ENCODE results near the gene FOS.

Gene FOS

DNA sequence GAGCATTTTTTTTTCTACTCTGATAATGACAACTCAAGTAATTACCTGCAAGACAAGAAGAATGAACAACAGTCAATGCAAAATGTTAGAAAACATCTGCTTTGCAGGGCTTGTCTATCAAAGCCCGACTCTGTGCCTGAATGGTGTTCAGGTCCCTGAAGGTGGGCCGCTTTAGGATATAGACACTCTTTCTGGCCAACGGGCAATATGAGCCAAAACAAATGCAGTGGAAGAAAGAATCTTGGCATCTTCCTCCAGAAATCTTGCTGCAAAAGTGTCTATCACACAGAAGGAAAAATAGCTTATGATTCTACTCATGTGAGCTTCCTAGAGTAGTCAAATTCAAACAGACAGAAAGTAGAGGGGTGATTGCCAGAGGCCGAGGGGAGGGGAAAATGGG lies 32.7 kb downstream of the FOS start:
- no peak for TF ChIP-seq ARNT (IDR thresholded peaks at IDR 0.05)
- TF ChIP-seq, protein P1, sequence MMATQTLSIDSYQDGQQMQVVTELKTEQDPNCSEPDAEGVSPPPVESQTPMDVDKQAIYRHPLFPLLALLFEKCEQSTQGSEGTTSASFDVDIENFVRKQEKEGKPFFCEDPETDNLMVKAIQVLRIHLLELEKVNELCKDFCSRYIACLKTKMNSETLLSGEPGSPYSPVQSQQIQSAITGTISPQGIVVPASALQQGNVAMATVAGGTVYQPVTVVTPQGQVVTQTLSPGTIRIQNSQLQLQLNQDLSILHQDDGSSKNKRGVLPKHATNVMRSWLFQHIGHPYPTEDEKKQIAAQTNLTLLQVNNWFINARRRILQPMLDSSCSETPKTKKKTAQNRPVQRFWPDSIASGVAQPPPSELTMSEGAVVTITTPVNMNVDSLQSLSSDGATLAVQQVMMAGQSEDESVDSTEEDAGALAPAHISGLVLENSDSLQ (IDR thresholded peaks at IDR 0.05): no peak
- no peak for TF ChIP-seq L3MBTL2 (conservative IDR thresholded peaks at IDR 0.05)
- no peak for TF ChIP-seq SUZ12 (IDR thresholded peaks at IDR 0.05)
- CTCF ChIA-PET: interaction anchor here (0.7 kb wide), 1 partner anchor 344 kb away, joined by 4 read pairs; no protein-coding TSS in a partner anchor
- DNase-seq (ENCODE audit: extremely low spot score): no peak
- POLR2A ChIA-PET: no interaction called here

DNA sequence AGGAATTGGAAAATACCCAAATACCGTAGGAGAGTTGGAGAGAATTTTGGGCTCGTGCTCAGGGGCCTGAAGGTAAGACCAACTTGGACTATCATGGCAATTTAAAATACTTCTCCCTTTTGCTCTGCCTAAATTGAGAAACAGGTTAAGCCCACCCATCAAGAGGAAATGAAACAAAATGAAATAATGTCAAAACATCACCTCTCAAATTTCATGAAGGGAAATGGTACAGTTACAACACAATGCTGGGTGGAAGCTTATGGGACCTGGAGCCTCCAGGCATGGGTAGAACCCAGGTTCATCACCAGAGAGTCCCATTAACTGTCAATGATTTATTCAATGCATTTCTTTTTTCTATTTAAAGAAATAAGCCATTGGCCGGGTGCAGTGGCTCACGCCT lies 33.7 kb downstream of the FOS start:
- ChIA-PET CTCF (no interaction called here), POLR2A (no interaction called here)
- no peak for TF ChIP-seq NFRKB (IDR thresholded peaks at IDR 0.05)
- TF ChIP-seq ZNF384 (IDR thresholded peaks at IDR 0.05): no peak
- TF ChIP-seq SUZ12 (IDR thresholded peaks at IDR 0.05): no peak
- no peak for TF ChIP-seq FOXA1 (IDR thresholded peaks at IDR 0.05)
- no peak for TF ChIP-seq FOXK2 (IDR thresholded peaks at IDR 0.05)
- TF ChIP-seq, protein P1 (IDR thresholded peaks at IDR 0.05): no peak
- no peak for TF ChIP-seq CTBP1 (IDR thresholded peaks at IDR 0.05; ENCODE audit: borderline replicate concordance)
- no peak for TF ChIP-seq HDGF (IDR thresholded peaks at IDR 0.05; ENCODE audit: borderline replicate concordance)
- TF ChIP-seq LEF1 (IDR thresholded peaks at IDR 0.05; ENCODE audit: borderline replicate concordance): no peak
- TF ChIP-seq ARNT (IDR thresholded peaks at IDR 0.05): no peak
- no peak for TF ChIP-seq TARDBP (IDR thresholded peaks at IDR 0.05)
- no peak for TF ChIP-seq L3MBTL2 (conservative IDR thresholded peaks at IDR 0.05)
- no peak for TF ChIP-seq ELF4 (IDR thresholded peaks at IDR 0.05)
- TF ChIP-seq FOXM1 (IDR thresholded peaks at IDR 0.05; ENCODE audit: borderline replicate concordance): no peak
- no peak for TF ChIP-seq SP1 (IDR thresholded peaks at IDR 0.05)
- no peak for TF ChIP-seq BHLHE40 (IDR thresholded peaks at IDR 0.05; ENCODE audit: borderline replicate concordance)
- no peak for DNase-seq (ENCODE audit: extremely low spot score)

DNA sequence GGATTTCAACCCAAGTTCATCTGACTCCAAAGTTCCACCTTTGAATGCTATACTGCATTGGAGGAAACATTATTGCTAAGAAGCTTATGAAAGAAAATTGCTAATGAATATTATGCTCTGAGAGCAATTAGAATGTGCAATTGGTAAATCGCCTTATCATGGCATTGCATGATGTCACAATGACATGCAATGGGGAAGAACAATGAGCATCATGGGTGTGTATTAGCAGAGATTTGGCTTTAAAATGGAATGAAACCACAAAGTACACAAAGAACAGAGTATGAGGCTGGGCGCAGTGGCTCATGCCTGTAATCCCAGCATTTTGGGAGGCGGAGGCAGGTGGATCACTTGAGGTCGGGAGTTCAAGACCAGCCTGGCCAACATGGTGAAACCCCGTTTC lies 34.7 kb downstream of the FOS start:
- TF ChIP-seq ZNF384 (IDR thresholded peaks at IDR 0.05) (no peak), SUZ12 (IDR thresholded peaks at IDR 0.05) (no peak), SP1 (IDR thresholded peaks at IDR 0.05) (no peak), CTBP1 (IDR thresholded peaks at IDR 0.05; ENCODE audit: borderline replicate concordance) (no peak), L3MBTL2 (conservative IDR thresholded peaks at IDR 0.05) (no peak), HDGF (IDR thresholded peaks at IDR 0.05; ENCODE audit: borderline replicate concordance) (no peak), ELF4 (IDR thresholded peaks at IDR 0.05) (no peak), TARDBP (IDR thresholded peaks at IDR 0.05) (no peak), FOXK2 (IDR thresholded peaks at IDR 0.05) (no peak), NFRKB (IDR thresholded peaks at IDR 0.05) (no peak), BHLHE40 (IDR thresholded peaks at IDR 0.05; ENCODE audit: borderline replicate concordance) (no peak)
- TF ChIP-seq, protein P1 (IDR thresholded peaks at IDR 0.05): no peak
- CTCF ChIA-PET: no interaction called here
- POLR2A ChIA-PET: no interaction called here
- no peak for DNase-seq (ENCODE audit: extremely low spot score)

DNA sequence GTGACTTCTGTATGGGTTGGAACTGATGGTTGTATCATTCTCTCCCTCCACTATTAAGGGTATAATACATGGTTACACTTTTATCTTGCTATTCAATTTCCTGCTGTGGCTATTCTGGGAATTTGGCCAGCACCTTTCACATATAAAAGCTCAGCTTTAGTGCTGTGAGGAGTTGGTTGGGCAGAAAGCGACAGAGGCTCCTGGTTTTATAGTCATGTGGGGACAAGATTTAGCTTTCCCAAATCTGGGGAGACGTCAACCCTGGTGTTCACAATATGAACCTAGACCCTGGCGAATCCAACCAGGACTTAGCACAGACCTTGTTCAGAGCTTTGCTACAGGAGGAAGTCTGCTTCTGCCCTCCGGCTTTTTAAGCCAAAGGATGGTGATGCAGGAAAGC lies 36.5 kb downstream of the FOS start:
- ChIA-PET POLR2A (no interaction called here), CTCF (no interaction called here)
- no peak for DNase-seq (ENCODE audit: extremely low spot score)
- TF ChIP-seq SP1 (IDR thresholded peaks at IDR 0.05): no peak
- TF ChIP-seq, protein P1 (IDR thresholded peaks at IDR 0.05): no peak
- no peak for TF ChIP-seq CTBP1 (IDR thresholded peaks at IDR 0.05; ENCODE audit: borderline replicate concordance)
- TF ChIP-seq LEF1 (IDR thresholded peaks at IDR 0.05; ENCODE audit: borderline replicate concordance): no peak
- TF ChIP-seq FOXM1 (IDR thresholded peaks at IDR 0.05; ENCODE audit: borderline replicate concordance): no peak
- TF ChIP-seq FOXK2 (IDR thresholded peaks at IDR 0.05): no peak
- TF ChIP-seq SUZ12 (IDR thresholded peaks at IDR 0.05): no peak

DNA sequence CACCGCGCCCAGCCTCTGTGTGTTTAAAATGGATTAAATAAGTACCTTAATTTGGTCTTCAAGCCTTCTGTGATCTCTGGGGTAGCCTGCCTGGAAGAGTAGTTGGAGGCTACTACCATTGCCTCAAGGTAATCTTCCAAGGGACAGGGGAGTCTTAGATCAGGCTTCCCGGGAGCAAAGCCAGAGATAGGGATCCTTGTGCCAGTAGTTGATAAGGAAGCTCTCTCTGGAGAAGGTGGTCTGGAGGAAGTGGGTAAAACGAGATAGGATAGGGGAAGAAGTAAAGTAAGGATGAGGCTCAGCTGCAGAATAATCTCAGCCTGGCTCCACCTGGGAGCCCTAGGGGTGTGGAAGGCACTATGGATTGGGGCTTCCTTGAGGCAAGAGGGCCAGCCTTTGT lies 38.5 kb downstream of the FOS start:
- ChIA-PET POLR2A (no interaction called here), CTCF (no interaction called here)
- DNase-seq (ENCODE audit: extremely low spot score): no peak

More for the DNA sequence above, 38.5 kb downstream of the FOS start:
- TF ChIP-seq ARNT (IDR thresholded peaks at IDR 0.05): no peak
- no peak for TF ChIP-seq NFRKB (IDR thresholded peaks at IDR 0.05)
- no peak for TF ChIP-seq ZNF384 (IDR thresholded peaks at IDR 0.05)
- TF ChIP-seq SUZ12 (IDR thresholded peaks at IDR 0.05): no peak
- TF ChIP-seq LEF1 (IDR thresholded peaks at IDR 0.05; ENCODE audit: borderline replicate concordance): no peak
- TF ChIP-seq ELF4 (IDR thresholded peaks at IDR 0.05): no peak
- TF ChIP-seq, protein P1 (IDR thresholded peaks at IDR 0.05): no peak
- TF ChIP-seq SP1 (IDR thresholded peaks at IDR 0.05): no peak
- TF ChIP-seq TARDBP (IDR thresholded peaks at IDR 0.05): no peak
- TF ChIP-seq HDGF (IDR thresholded peaks at IDR 0.05; ENCODE audit: borderline replicate concordance): no peak
- no peak for TF ChIP-seq FOXK2 (IDR thresholded peaks at IDR 0.05)
- no peak for TF ChIP-seq FOXM1 (IDR thresholded peaks at IDR 0.05; ENCODE audit: borderline replicate concordance)
- TF ChIP-seq BHLHE40 (IDR thresholded peaks at IDR 0.05; ENCODE audit: borderline replicate concordance): no peak
- no peak for TF ChIP-seq FOXA1 (IDR thresholded peaks at IDR 0.05)
- TF ChIP-seq L3MBTL2 (conservative IDR thresholded peaks at IDR 0.05): no peak
- TF ChIP-seq CTBP1 (IDR thresholded peaks at IDR 0.05; ENCODE audit: borderline replicate concordance): no peak
